Esophagus squamous epithelium (tissue), 5 donors: ENCODE data around the gene ASAP2. TPM values are rescaled to one million over a fixed set of nuclear protein-coding genes. Genes with fewer than 3 reads are reported as not detected.
"Not testable (repeated sequence)": the region's sequence is repeated elsewhere in the genome, so short reads cannot be mapped to it uniquely, and the experiment has no call there.

ENCODE experiments used
- DNase-seq: peaks from one replicate; lab custom pipeline; 2025; lab: John Stamatoyannopoulos, UW
- H3K27ac ChIP-seq, 4 donors: fragments of 200-600 bp; sonication (generic); one replicate each; pipeline ENCODE4 v1.5.1; 2016 to 2019; ENCODE audit warnings: mild to moderate bottlenecking in 1 of 4
- H3K27me3 ChIP-seq, 4 donors: fragments of 200-600 bp; sonication (generic); 1 replicate in 3 of 4; 2 replicates in 1 of 4; pipeline versions ENCODE4 v1.5.1 to v1.6.0; 2017 to 2021; ENCODE audit warnings: antibody characterized with exemption in 1 of 4
- H3K36me3 ChIP-seq, 3 donors: fragments of 200-600 bp; sonication (generic); one replicate each; pipeline ENCODE4 v1.5.1; 2016 to 2019
- H3K4me1 ChIP-seq, 3 donors: fragments of 200-600 bp; sonication (generic); one replicate each; pipeline ENCODE4 v1.5.1; 2017 to 2019
- H3K4me3 ChIP-seq, 4 donors: fragments of 200-600 bp; sonication (generic); 1 replicate in 3 of 4; 2 replicates in 1 of 4; pipeline ENCODE4 v1.5.1; 2016 to 2019; ENCODE audit warnings: mild to moderate bottlenecking in 2 of 4, moderate library complexity in 1 of 4
- H3K9me3 ChIP-seq, 3 donors: fragments of 200-600 bp; sonication (generic); one replicate each; pipeline ENCODE4 v1.5.1; 2016 to 2019
- CTCF ChIP-seq, 6 experiments: fragments of 450-650 bp in 4 of 6; fragments of 200-600 bp in 2 of 6; sonication (generic) in 2 of 6; IDR thresholded peaks; one replicate each; pipeline ENCODE4 v1.5.1; 2016 to 2019; ENCODE audit warnings: antibody characterized with exemption in 6 of 6, mild to moderate bottlenecking in 4 of 6, moderate library complexity in 4 of 6
- POLR2A ChIP-seq, 4 donors: fragments of 450-650 bp; IDR thresholded peaks; one replicate each; pipeline ENCODE4 v1.6.1; 2017; ENCODE audit warnings: antibody characterized with exemption in 4 of 4, mild to moderate bottlenecking in 4 of 4, moderate library complexity in 3 of 4
- WGBS, 2 donors: methylation state at CpG; one replicate each; pipeline ENCODE4 v1.1.5; 2018; 5-methylcytosine and 5-hydroxymethylcytosine counted together
- intact Hi-C: fragments of 100-400 bp; cut with DNase I; formaldehyde crosslinking; loops from one replicate; pipeline ENCODE4 v1.15.0; 2022
- total RNA-seq, 4 donors: library from RNA; depleted of rRNA; stranded (reverse); fragments of >200 nt; gene quantifications; one replicate each; pipeline ENCODE4 v1.1.0, GENCODE V29; 2016
- donor health status: DM: yes; HTN: yes; CAD: no.

ASAP2 gene
- total RNA-seq, 4 donors from 2014 or later, result 3.3 to 15.3 (median 6.9) TPM

- Histone ChIP-seq H3K4me3 (no peak overlapping the region), H3K9me3 (no peaks in the 10 kb centered on the region), H3K27me3 (no peaks in the 10 kb centered on the region), H3K4me1 (peaks cover 5 to 65% (median 36%) of the 10 kb centered on the region in 3 donors), H3K27ac (peak overlapping the region in 3 of 4 donors; percentile 41 to 60 (median 53)), H3K36me3 (no peaks in the 10 kb centered on the region)
- no peak for DNase-seq
- intact Hi-C loops, result no loop called here
- TF ChIP-seq CTCF (IDR thresholded peaks at IDR 0.05) (no peak), POLR2A (IDR thresholded peaks at IDR 0.05) (no peak)
- WGBS, 2 donors, result 98 to 100% methylated on average over 1 to 2 of the region's 2 CpGs
Observed at GRCh38 chr2:9213477-9214051, 7.0 kb downstream of the ASAP2 start.

GRCh38 chr2:9214873-9215272, 8.3 kb downstream of the ASAP2 start:
- TF ChIP-seq CTCF (IDR thresholded peaks at IDR 0.05) (no peak), POLR2A (IDR thresholded peaks at IDR 0.05) (no peak)
- intact Hi-C loops, result no loop called here
- 76 to 86% methylated on average over 8 of the region's 8 CpGs for WGBS, 2 donors
- Histone ChIP-seq H3K4me1 (peaks cover 5 to 56% (median 31%) of the 10 kb centered on the region in 3 donors), H3K36me3 (no peaks in the 10 kb centered on the region), H3K27me3 (no peaks in the 10 kb centered on the region), H3K27ac (no peak overlapping the region), H3K4me3 (no peak overlapping the region), H3K9me3 (no peaks in the 10 kb centered on the region)
- DNase-seq, result no peak

- no peaks in the 10 kb centered on the region for H3K27me3 ChIP-seq
- H3K4me3 ChIP-seq, result no peak overlapping the region
- TF ChIP-seq POLR2A (IDR thresholded peaks at IDR 0.05), result no peak
- TF ChIP-seq CTCF (IDR thresholded peaks at IDR 0.05), result no peak
- intact Hi-C loops, result no loop called here
- H3K27ac ChIP-seq, result no peak overlapping the region
- no peaks in the 10 kb centered on the region for H3K9me3 ChIP-seq
- 77 to 84% methylated on average over 4 of the region's 4 CpGs for WGBS, 2 donors
- no peak for DNase-seq
- H3K36me3 ChIP-seq, result no peaks in the 10 kb centered on the region
- peaks cover 5 to 52% (median 31%) of the 10 kb centered on the region in 3 donors for H3K4me1 ChIP-seq
Observed at GRCh38 chr2:9215680-9216079, 9.1 kb downstream of the ASAP2 start.

GRCh38 chr2:9216143-9216542, 9.5 kb downstream of the ASAP2 start:
- H3K27ac ChIP-seq, intact Hi-C loops, H3K4me3 ChIP-seq, H3K27me3 ChIP-seq, DNase-seq, H3K9me3 ChIP-seq, H3K36me3 ChIP-seq: not testable (repeated sequence)
- H3K4me1 ChIP-seq, result peaks cover 5 to 55% (median 31%) of the 10 kb centered on the region in 3 donors
- WGBS, 2 donors, result 92 to 94% methylated on average over 2 of the region's 2 CpGs

- 76 to 87% methylated on average over 6 to 7 of the region's 7 CpGs for WGBS, 2 donors
- Histone ChIP-seq H3K27me3 (no peaks in the 10 kb centered on the region), H3K9me3 (no peaks in the 10 kb centered on the region), H3K36me3 (no peaks in the 10 kb centered on the region), H3K4me3 (no peak overlapping the region), H3K27ac (peak overlapping the region in 1 of 4 donors; percentile 16), H3K4me1 (peaks cover 2 to 52% (median 32%) of the 10 kb centered on the region in 3 donors)
- no peak for DNase-seq
- no peak for TF ChIP-seq CTCF (IDR thresholded peaks at IDR 0.05)
- no peak for TF ChIP-seq POLR2A (IDR thresholded peaks at IDR 0.05)
- intact Hi-C loops, result no loop called here
Observed at GRCh38 chr2:9217838-9218770, 11.5 kb downstream of the ASAP2 start.
